ENCODE measurements around the gene CHRDL2.

Gene CHRDL2

GRCh38 chr11:74748211-74749126 lies 17.2 kb upstream of the CHRDL2 start, which contains the start of gene RNF169:
Gene RNF169, plus strand, starts transcription at chr11:74748849. Its CDS starts 32 bp downstream, at chr11:74748881.
- H3K4me3 ChIP-seq (replicated peaks; ENCODE audit: low read depth, low read length): peak within 1 kb of the TSS; percentile 81
- no peak for TF ChIP-seq CTCF (IDR thresholded peaks at IDR 0.05; ENCODE audit: low read depth, low read length, missing control alignments)
- DNase-seq (ENCODE audit: extremely low read depth, low read depth): peak; percentile 81

- H3K4me3 ChIP-seq (replicated peaks; ENCODE audit: low read depth, low read length): no peak overlapping the region
- DNase-seq (ENCODE audit: extremely low read depth, low read depth): no peak
- TF ChIP-seq CTCF (IDR thresholded peaks at IDR 0.05; ENCODE audit: low read depth, low read length, missing control alignments): no peak
These were observed 15.6 kb upstream of the CHRDL2 start for GRCh38 chr11:74746868-74747267.

DNA sequence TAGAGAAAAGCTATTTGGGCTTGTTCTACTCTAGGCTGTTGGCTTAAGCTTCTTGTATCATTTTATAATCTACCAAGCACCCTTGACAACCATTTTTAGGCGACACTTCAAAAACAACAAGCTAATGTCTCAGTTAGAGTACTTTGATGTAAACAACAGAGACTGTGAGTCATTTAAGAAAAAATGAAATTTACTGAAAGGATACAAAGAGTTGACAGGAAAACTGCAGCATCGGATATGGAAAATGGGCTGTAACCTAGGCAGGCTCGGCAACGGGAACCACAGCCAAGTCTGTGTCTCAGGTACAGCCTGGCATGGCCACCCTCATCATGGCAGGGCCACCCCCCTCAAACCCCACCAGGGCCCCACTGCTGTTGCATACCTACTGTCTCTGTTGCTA lies 13.1 kb upstream of the CHRDL2 start:
- H3K4me3 ChIP-seq (replicated peaks; ENCODE audit: low read depth, low read length): no peak overlapping the region
- TF ChIP-seq CTCF (IDR thresholded peaks at IDR 0.05; ENCODE audit: low read depth, low read length, missing control alignments): no peak
- DNase-seq (ENCODE audit: extremely low read depth, low read depth): no peak

- TF ChIP-seq CTCF (IDR thresholded peaks at IDR 0.05; ENCODE audit: low read depth, low read length, missing control alignments): no peak
- no peak for DNase-seq (ENCODE audit: extremely low read depth, low read depth)
- H3K4me3 ChIP-seq (replicated peaks; ENCODE audit: low read depth, low read length): no peak overlapping the region
These were observed 12.4 kb upstream of the CHRDL2 start for GRCh38 chr11:74743640-74744039.

DNA sequence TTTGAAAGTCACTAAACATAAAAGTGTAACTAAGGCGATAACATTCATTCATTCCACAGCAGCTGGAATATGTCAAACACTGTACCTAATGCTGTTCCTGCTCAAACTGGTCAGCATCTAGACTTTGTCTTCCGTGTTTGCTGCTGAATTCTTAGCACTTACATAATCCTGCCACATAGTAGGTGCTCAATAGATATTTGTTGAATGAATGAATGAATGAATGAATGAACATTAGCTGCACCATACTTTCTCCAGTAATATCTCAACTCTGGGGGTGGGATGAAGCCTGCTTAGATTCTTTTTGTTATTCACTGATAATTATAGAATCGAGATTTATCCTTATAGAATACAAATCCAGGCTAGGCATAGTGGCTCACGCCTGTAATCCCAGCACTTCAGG lies 10.8 kb upstream of the CHRDL2 start:
- TF ChIP-seq CTCF (IDR thresholded peaks at IDR 0.05; ENCODE audit: low read depth, low read length, missing control alignments): no peak
- DNase-seq (ENCODE audit: extremely low read depth, low read depth): no peak

DNA sequence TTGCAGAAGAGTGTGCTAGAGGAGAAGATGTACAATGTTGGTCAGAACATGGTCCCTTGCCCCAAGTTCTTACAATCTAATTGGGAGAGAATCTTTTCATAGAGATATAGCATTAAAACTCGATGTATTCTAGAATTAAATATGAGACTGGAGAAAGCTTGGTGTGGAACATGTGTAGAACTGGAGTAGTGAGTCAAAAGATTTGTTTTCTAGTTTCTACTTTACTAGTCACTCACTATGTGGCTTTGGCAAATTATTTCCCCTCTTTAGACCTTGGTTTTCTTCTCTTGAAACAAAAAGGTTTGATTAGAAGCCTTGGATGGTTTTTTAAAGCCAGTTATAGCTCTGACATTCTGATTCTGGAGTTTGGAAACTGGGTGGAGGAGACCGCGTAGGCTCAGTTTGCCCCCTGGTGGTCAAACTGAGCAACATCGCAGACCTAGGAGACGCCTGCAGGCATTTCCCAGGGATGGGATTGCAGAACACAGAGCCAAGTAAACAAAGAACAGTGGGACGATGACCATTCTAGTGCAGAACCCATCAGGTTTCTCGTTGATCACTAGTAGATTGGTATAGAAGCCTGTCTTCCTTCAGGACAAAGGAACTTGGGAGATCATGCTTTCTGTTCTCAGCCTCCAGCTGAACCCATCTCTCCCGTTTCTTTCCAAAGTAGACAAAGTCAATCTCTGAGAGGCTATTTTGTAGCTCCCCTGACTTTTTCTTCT lies 8.5 kb upstream of the CHRDL2 start:
- no peak for DNase-seq (ENCODE audit: extremely low read depth, low read depth)
- no peak overlapping the region for H3K4me3 ChIP-seq (replicated peaks; ENCODE audit: low read depth, low read length)
- TF ChIP-seq CTCF (IDR thresholded peaks at IDR 0.05; ENCODE audit: low read depth, low read length, missing control alignments): peak; percentile 91

More for the DNA sequence above, 10.8 kb upstream of the CHRDL2 start:
- H3K4me3 ChIP-seq (replicated peaks; ENCODE audit: low read depth, low read length): no peak overlapping the region
